Fibroblast of pulmonary artery (primary cell): Measurements from ENCODE around the gene NFIL3.

Experiments
- DNase-seq: peaks from one replicate; pipeline ENCODE4 v3.0.0-alpha.2; 2010; ENCODE audit warnings: low read depth
- H3K4me3 ChIP-seq: replicated peaks from 2 replicates; pipeline ENCODE4 v1.5.1; 2011; ENCODE audit warnings: low read depth, mild to moderate bottlenecking, control low read depth, low read length, moderate library complexity
- CTCF ChIP-seq: IDR thresholded peaks from 2 replicates; pipeline ENCODE4 v1.5.1; 2011; ENCODE audit warnings: mild to moderate bottlenecking, control low read depth, low read length, inconsistent platforms; ENCODE audit errors: missing control alignments

Gene NFIL3

GRCh38 chr9:91428436-91428835 is 4.8 kb upstream of the NFIL3 start:
- TF ChIP-seq CTCF: no peak
- no peak overlapping the region for H3K4me3 ChIP-seq
- DNase-seq: peak; percentile 42

- TF ChIP-seq CTCF: no peak
- H3K4me3 ChIP-seq: no peak overlapping the region
- peak; percentile 83 for DNase-seq
These were observed 4.2 kb upstream of the NFIL3 start for GRCh38 chr9:91427873-91428272.

- DNase-seq: peak; percentile 66
- H3K4me3 ChIP-seq: no peak overlapping the region
- TF ChIP-seq CTCF: peak; percentile 46
These were observed 2.6 kb upstream of the NFIL3 start for GRCh38 chr9:91426123-91426745.

- H3K4me3 ChIP-seq: peak overlapping the region; percentile 70
- no peak for DNase-seq
- TF ChIP-seq CTCF: no peak
These were observed 1.6 kb upstream of the NFIL3 start for GRCh38 chr9:91425271-91425670.

GRCh38 chr9:91424403-91425176 is 958 bp upstream of the NFIL3 start:
- TF ChIP-seq CTCF: peak; percentile 5
- peak; percentile 91 for DNase-seq

GRCh38 chr9:91422758-91423711 is 597 bp downstream of the NFIL3 start:
- peak overlapping the region; percentile 81 for H3K4me3 ChIP-seq
- DNase-seq: peak; percentile 93
- peak; percentile 22 for TF ChIP-seq CTCF

More at GRCh38 chr9:91424403-91425176, 958 bp upstream of the NFIL3 start:
- peak overlapping the region; percentile 70 for H3K4me3 ChIP-seq
